ENCODE data around the gene EIF4G3. TPM values are rescaled to one million over a fixed set of nuclear protein-coding genes. Genes with fewer than 3 reads are reported as not detected.

The EIF4G3 gene
- total RNA-seq, 1 experiment from 2014 or later: 86.8 TPM

- intact Hi-C loops (cut with micrococcal nuclease; ENCODE audit: unreplicated experiment): no loop called here
These were observed 168.8 kb downstream of the EIF4G3 start for GRCh38 chr1:21007876-21008275.

GRCh38 chr1:21005466-21006239, 171.0 kb downstream of the EIF4G3 start:
- ChIA-PET POLR2A (ENCODE audit: low non-redundant PET) (no interaction called here), CTCF (no interaction called here)
- Histone ChIP-seq H3K27me3 (replicated peaks; ENCODE audit: insufficient read depth, low read depth, low read length, poor library complexity) (no peaks in the 10 kb centered on the region), H3K27ac (ENCODE audit: low read depth, low read length, poor library complexity, severe bottlenecking) (no peak overlapping the region), H3K9me3 (ENCODE audit: low read depth, low read length, poor library complexity, severe bottlenecking) (no peaks in the 10 kb centered on the region), H3K4me3 (ENCODE audit: low read depth, low read length, poor library complexity, severe bottlenecking) (no peak overlapping the region), H3K4me1 (ENCODE audit: insufficient read depth, low read length, poor library complexity, severe bottlenecking) (no peaks in the 10 kb centered on the region), H3K36me3 (ENCODE audit: insufficient read depth, low read length, poor library complexity, severe bottlenecking) (no peaks in the 10 kb centered on the region)
- no peak for TF ChIP-seq CTCF (conservative IDR thresholded peaks at IDR 0.05; ENCODE audit: low read depth, low read length)
- no peak for TF ChIP-seq EZH2 (IDR thresholded peaks at IDR 0.05; ENCODE audit: borderline replicate concordance, low read depth, low read length, poor library complexity, severe bottlenecking)
- intact Hi-C loops (cut with micrococcal nuclease; ENCODE audit: unreplicated experiment): no loop called here
- no TSS peak for BruUV-seq (replicated peaks)
- DNase-seq (ENCODE audit: low spot score): no peak

More at GRCh38 chr1:21007876-21008275, 168.8 kb downstream of the EIF4G3 start:
- Histone ChIP-seq H3K4me3 (ENCODE audit: low read depth, low read length, poor library complexity, severe bottlenecking) (no peak overlapping the region), H3K36me3 (ENCODE audit: insufficient read depth, low read length, poor library complexity, severe bottlenecking) (no peaks in the 10 kb centered on the region), H3K9me3 (ENCODE audit: low read depth, low read length, poor library complexity, severe bottlenecking) (no peaks in the 10 kb centered on the region), H3K27me3 (replicated peaks; ENCODE audit: insufficient read depth, low read depth, low read length, poor library complexity) (no peaks in the 10 kb centered on the region), H3K4me1 (ENCODE audit: insufficient read depth, low read length, poor library complexity, severe bottlenecking) (peaks cover 6% of the 10 kb centered on the region), H3K27ac (ENCODE audit: low read depth, low read length, poor library complexity, severe bottlenecking) (no peak overlapping the region)
- no TSS peak for BruUV-seq (replicated peaks)
- no peak for DNase-seq (ENCODE audit: low spot score)
- ChIA-PET POLR2A (ENCODE audit: low non-redundant PET) (no interaction called here), CTCF (no interaction called here)
- TF ChIP-seq EZH2 (IDR thresholded peaks at IDR 0.05; ENCODE audit: borderline replicate concordance, low read depth, low read length, poor library complexity, severe bottlenecking) (no peak), CTCF (conservative IDR thresholded peaks at IDR 0.05; ENCODE audit: low read depth, low read length) (no peak)

- H3K27me3 ChIP-seq (replicated peaks; ENCODE audit: insufficient read depth, low read depth, low read length, poor library complexity): no peaks in the 10 kb centered on the region
- no peak for TF ChIP-seq CTCF (conservative IDR thresholded peaks at IDR 0.05; ENCODE audit: low read depth, low read length)
- TF ChIP-seq EZH2 (IDR thresholded peaks at IDR 0.05; ENCODE audit: borderline replicate concordance, low read depth, low read length, poor library complexity, severe bottlenecking): no peak
- peaks cover 10% of the 10 kb centered on the region for H3K4me1 ChIP-seq (ENCODE audit: insufficient read depth, low read length, poor library complexity, severe bottlenecking)
- no peaks in the 10 kb centered on the region for H3K36me3 ChIP-seq (ENCODE audit: insufficient read depth, low read length, poor library complexity, severe bottlenecking)
- no peak overlapping the region for H3K27ac ChIP-seq (ENCODE audit: low read depth, low read length, poor library complexity, severe bottlenecking)
- DNase-seq (ENCODE audit: low spot score): no peak
- CTCF ChIA-PET: no interaction called here
- intact Hi-C loops (cut with micrococcal nuclease; ENCODE audit: unreplicated experiment): no loop called here
- POLR2A ChIA-PET (ENCODE audit: low non-redundant PET): interaction anchor here (0.6 kb wide), 1 partner anchor 36 kb away, joined by 3 read pairs; no protein-coding TSS in a partner anchor
- no peaks in the 10 kb centered on the region for H3K9me3 ChIP-seq (ENCODE audit: low read depth, low read length, poor library complexity, severe bottlenecking)
- no TSS peak for BruUV-seq (replicated peaks)
- H3K4me3 ChIP-seq (ENCODE audit: low read depth, low read length, poor library complexity, severe bottlenecking): no peak overlapping the region
These were observed 173.2 kb downstream of the EIF4G3 start for GRCh38 chr1:21003281-21004045.

All from A673 (cell line).